Endothelial cell of umbilical vein (primary cell): ENCODE measurements around the gene POLR2F. TPM values are rescaled to one million over a fixed set of nuclear protein-coding genes. Genes with fewer than 3 reads are reported as not detected.

Source experiments
- BruUV-seq: library from RNA; stranded (reverse); fragments of 400-500 nt; replicated peaks from 2 replicates; lab custom pipeline; 2021; lab: Mats Ljungman, UMichigan
- CTCF ChIA-PET: fragments of 300-600, 350-600 bp; sonication (Branson Sonifier 250); formaldehyde crosslinking; loops from one replicate; lab custom pipeline; 2021; ENCODE audit warnings: antibody characterized with exemption, inconsistent platforms; lab: Charles Lee
- POLR2A ChIA-PET: fragments of 300-600, 350-600 bp; sonication (Branson Sonifier 250); formaldehyde crosslinking; loops from one replicate; lab custom pipeline; 2021; ENCODE audit warnings: antibody characterized with exemption, inconsistent platforms; lab: Charles Lee
- DNase-seq: peaks from one replicate; pipeline ENCODE4 v3.0.0-alpha.2; 2011; ENCODE audit warnings: low read depth, low spot score
- FAIRE-seq: peaks from 2 replicates; lab custom pipeline; 2011; peaks lifted over from hg19 to GRCh38; lab: Jason Lieb, UNC
- H2AFZ ChIP-seq: 2 replicates; pipeline ENCODE4 v1.6.0; 2012; ENCODE audit warnings: low read depth, low read length, control low read depth, inconsistent platforms
- H3K27ac ChIP-seq: 2 replicates; pipeline ENCODE4 v1.5.1; 2011; ENCODE audit warnings: low read depth, mild to moderate bottlenecking, control low read depth, low read length, moderate library complexity; ENCODE audit not compliant: insufficient read depth
- H3K27me3 ChIP-seq, 2 experiments: 2 replicates each; pipeline versions ENCODE4 v1.6.0 to v1.6.1; 2011; ENCODE audit warnings: low read length in 2 of 2, mixed read lengths in 1 of 2; ENCODE audit not compliant: control insufficient read depth in 2 of 2, insufficient read depth in 2 of 2
- H3K36me3 ChIP-seq, 2 experiments: 2 replicates in 1 of 2; 3 replicates in 1 of 2; pipeline ENCODE4 v1.5.1; 2011; ENCODE audit warnings: low read length in 2 of 2, mild to moderate bottlenecking in 1 of 2, moderate library complexity in 1 of 2; ENCODE audit not compliant: control insufficient read depth in 2 of 2, insufficient read depth in 2 of 2; ENCODE audit errors: extremely low read depth in 1 of 2
- H3K4me1 ChIP-seq: 3 replicates; pipeline ENCODE4 v1.5.1; 2011; ENCODE audit warnings: mild to moderate bottlenecking, low read length; ENCODE audit not compliant: control insufficient read depth, insufficient read depth; ENCODE audit errors: extremely low read depth
- H3K4me2 ChIP-seq: 2 replicates; pipeline ENCODE4 v1.6.1; 2011; ENCODE audit warnings: low read length, control low read depth, mixed read lengths; ENCODE audit not compliant: insufficient read depth
- H3K4me3 ChIP-seq, 3 experiments: fragments of 200-600 bp in 1 of 3; sonication (generic), shearing (Covaris generic) in 1 of 3; replicated peaks in 1 of 3; 2 replicates each; pipeline ENCODE4 v1.5.1; 2011 to 2016; ENCODE audit warnings: control low read depth in 3 of 3, low read length in 3 of 3, mild to moderate bottlenecking in 2 of 3, inconsistent platforms in 1 of 3, low read depth in 1 of 3, moderate library complexity in 1 of 3; ENCODE audit not compliant: insufficient read depth in 1 of 3
- H3K79me2 ChIP-seq: 2 replicates; pipeline ENCODE4 v1.6.0; 2012; ENCODE audit warnings: low read length, inconsistent platforms; ENCODE audit not compliant: control insufficient read depth, insufficient read depth
- H3K9ac ChIP-seq: replicated peaks from 2 replicates; pipeline ENCODE3; 2011; ENCODE audit warnings: low read length, control low read depth; ENCODE audit not compliant: insufficient read depth; ENCODE audit errors: extremely low read depth
- H3K9me1 ChIP-seq: replicated peaks from 3 replicates; pipeline ENCODE4 v1.6.0; 2011; ENCODE audit warnings: mild to moderate bottlenecking, low read length; ENCODE audit not compliant: control insufficient read depth, insufficient read depth; ENCODE audit errors: extremely low read depth
- H3K9me3 ChIP-seq: replicated peaks from 2 replicates; pipeline ENCODE4 v1.5.1; 2012; ENCODE audit warnings: low read length, inconsistent platforms; ENCODE audit not compliant: control insufficient read depth, insufficient read depth
- H4K20me1 ChIP-seq: replicated peaks from 2 replicates; pipeline ENCODE3; 2011; ENCODE audit warnings: mild to moderate bottlenecking, low read length; ENCODE audit not compliant: control insufficient read depth, insufficient read depth; ENCODE audit errors: extremely low read depth
- EZH2 ChIP-seq: IDR thresholded peaks from 2 replicates; pipeline ENCODE4 v1.6.1; 2012; ENCODE audit warnings: borderline replicate concordance, low read depth, mild to moderate bottlenecking, moderate library complexity, low read length, inconsistent platforms; ENCODE audit not compliant: severe bottlenecking
- FOS ChIP-seq: IDR thresholded peaks from 2 replicates; pipeline ENCODE4 v1.6.1; 2011; ENCODE audit warnings: mild to moderate bottlenecking, low read length, moderate library complexity, borderline replicate concordance; ENCODE audit not compliant: insufficient read depth
- GATA2 ChIP-seq: IDR thresholded peaks from 2 replicates; pipeline ENCODE4 v1.7.0; 2011; ENCODE audit warnings: low read depth, mild to moderate bottlenecking, moderate library complexity, mixed read lengths, low read length; ENCODE audit not compliant: insufficient read length, insufficient read depth
- JUN ChIP-seq: IDR thresholded peaks from 2 replicates; pipeline ENCODE4 v1.6.1; 2011; ENCODE audit warnings: borderline replicate concordance, low read depth; ENCODE audit not compliant: insufficient read length, insufficient read depth
- MYC ChIP-seq: IDR thresholded peaks from one replicate; pipeline ENCODE4 v1.6.1; 2011; ENCODE audit warnings: mild to moderate bottlenecking, low read depth, low read length
- POLR2A ChIP-seq: IDR thresholded peaks from 2 replicates; pipeline ENCODE4 v1.6.1; 2012; ENCODE audit warnings: low read depth, mild to moderate bottlenecking, control low read depth, low read length
- POLR2AphosphoS5 ChIP-seq: IDR thresholded peaks from 2 replicates; pipeline ENCODE4 v1.6.1; 2012; ENCODE audit warnings: low read depth, mild to moderate bottlenecking, control low read depth, low read length, moderate library complexity; ENCODE audit not compliant: insufficient read depth
- dilution Hi-C: fragments of 300-500 bp; cut with MboI; formaldehyde crosslinking; loops from one replicate; pipeline ENCODE4 v1.15.0; 2019; ENCODE audit warnings: low sequenced_read_pairs; ENCODE audit not compliant: extremely low pct_ligation_motif_present
- intact Hi-C: fragments of 100-400 bp; cut with micrococcal nuclease; formaldehyde crosslinking; loops from one replicate; pipeline ENCODE4 v1.10.0; 2022
- polyA plus RNA-seq, 4 experiments: library from polyadenylated mRNA; depleted of rRNA in 3 of 4; stranded (reverse) in 3 of 4; unstranded in 1 of 4; fragments of >200 nt; gene quantifications; 2 replicates each; pipeline versions ENCODE4 v1.2.1 to v1.2.3, GENCODE V29; 2011 to 2012; ENCODE audit warnings: missing spikeins in 1 of 4
- total RNA-seq: library from RNA; stranded (reverse); gene quantifications from 2 replicates; pipeline ENCODE4 v1.2.3, GENCODE V29; 2021
- TF ChIP-seq, protein P1 (sequence below), 2 donors: IDR thresholded peaks; 1 replicate in 1 of 2; 2 replicates in 1 of 2; pipeline ENCODE4 v1.5.1; 2011; ENCODE audit warnings: low read length in 2 of 2, mild to moderate bottlenecking in 2 of 2, moderate library complexity in 2 of 2, control low read depth in 1 of 2, inconsistent platforms in 1 of 2, low read depth in 1 of 2; ENCODE audit not compliant: insufficient read depth in 1 of 2; ENCODE audit errors: extremely low read depth in 1 of 2
- TF ChIP-seq, protein P2 (sequence below): IDR thresholded peaks from 2 replicates; pipeline ENCODE4 v1.6.1; 2011; ENCODE audit not compliant: insufficient read depth, insufficient read length

The POLR2F gene
- total and polyA plus RNA-seq, 2 donors (not counting 3 experiments of a cell fraction or from before 2014, with no cell fraction given) = 106 to 112 TPM

DNA sequence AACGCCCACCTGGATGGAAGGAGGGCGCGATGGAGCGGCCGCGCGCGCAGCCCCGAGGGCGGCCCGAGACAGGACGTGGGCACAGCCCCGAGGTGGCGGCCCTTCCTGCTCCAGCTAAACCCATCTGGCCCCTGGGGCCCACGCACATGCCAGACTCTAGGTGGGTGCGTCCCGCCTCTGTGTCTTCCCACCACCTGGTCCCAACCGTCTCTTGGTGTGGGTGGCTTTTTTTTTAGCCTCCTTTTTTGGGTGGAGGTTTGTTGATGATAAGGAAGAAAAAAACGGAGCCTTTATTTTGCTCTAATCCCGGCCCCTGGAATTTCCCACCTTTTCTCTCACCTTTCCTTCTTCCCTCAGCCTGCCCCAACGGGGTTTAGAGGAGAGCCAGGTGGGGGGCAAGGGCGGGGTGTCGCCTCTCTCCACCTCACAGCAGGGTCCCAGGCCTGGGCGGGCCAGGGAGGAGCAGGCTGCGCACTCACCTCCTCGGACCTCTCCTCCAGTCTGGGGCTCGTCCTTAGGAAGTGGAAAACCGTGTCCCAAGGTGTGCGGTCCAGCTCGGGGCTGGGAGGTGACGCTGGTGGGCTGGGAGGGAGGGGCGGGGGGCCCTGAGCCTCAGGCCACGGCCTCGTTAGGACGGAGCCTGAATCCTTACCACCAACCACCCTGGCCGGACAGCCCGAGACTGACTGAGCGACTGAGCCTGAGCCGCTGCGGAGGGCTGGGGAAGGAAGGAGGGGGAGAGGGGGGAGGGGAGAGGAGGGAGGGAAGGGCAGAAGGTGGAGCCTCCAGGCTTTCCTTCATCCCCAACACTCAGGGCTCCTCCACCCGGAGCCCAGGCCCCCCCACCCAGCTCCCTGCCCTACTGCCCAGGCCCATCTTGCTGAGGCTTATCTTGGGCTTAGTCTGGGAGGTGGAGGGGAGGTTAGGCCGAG lies 30.6 kb downstream of the POLR2F start, which contains the start of gene SOX10:
SOX10 (minus strand) TSS at position 696 of the 932 bp plus-strand sequence. CDS start 771 bp downstream, outside the sequence.
- TF ChIP-seq GATA2 = no peak
- TF ChIP-seq MYC = no peak
- no peak for TF ChIP-seq POLR2A
- TF ChIP-seq, protein P1, sequence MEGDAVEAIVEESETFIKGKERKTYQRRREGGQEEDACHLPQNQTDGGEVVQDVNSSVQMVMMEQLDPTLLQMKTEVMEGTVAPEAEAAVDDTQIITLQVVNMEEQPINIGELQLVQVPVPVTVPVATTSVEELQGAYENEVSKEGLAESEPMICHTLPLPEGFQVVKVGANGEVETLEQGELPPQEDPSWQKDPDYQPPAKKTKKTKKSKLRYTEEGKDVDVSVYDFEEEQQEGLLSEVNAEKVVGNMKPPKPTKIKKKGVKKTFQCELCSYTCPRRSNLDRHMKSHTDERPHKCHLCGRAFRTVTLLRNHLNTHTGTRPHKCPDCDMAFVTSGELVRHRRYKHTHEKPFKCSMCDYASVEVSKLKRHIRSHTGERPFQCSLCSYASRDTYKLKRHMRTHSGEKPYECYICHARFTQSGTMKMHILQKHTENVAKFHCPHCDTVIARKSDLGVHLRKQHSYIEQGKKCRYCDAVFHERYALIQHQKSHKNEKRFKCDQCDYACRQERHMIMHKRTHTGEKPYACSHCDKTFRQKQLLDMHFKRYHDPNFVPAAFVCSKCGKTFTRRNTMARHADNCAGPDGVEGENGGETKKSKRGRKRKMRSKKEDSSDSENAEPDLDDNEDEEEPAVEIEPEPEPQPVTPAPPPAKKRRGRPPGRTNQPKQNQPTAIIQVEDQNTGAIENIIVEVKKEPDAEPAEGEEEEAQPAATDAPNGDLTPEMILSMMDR (IDR thresholded peaks at IDR 0.05; ENCODE audit: extremely low read depth in 1 of 2, insufficient read depth in 1 of 2, low read depth in 1 of 2, low read length in 2 of 2) = no peak
- no peak for TF ChIP-seq JUN
- TF ChIP-seq, protein P2, sequence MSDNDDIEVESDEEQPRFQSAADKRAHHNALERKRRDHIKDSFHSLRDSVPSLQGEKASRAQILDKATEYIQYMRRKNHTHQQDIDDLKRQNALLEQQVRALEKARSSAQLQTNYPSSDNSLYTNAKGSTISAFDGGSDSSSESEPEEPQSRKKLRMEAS = no peak
- no peak for TF ChIP-seq FOS
- no peak for TF ChIP-seq POLR2AphosphoS5
- no peak for TF ChIP-seq EZH2
- no peaks in the 10 kb centered on the region for H3K27me3 ChIP-seq
- no TSS peak for BruUV-seq
- DNase-seq (no peak), FAIRE-seq (no peak)
- no peak within 1 kb of the TSS for H3K4me2 ChIP-seq
- POLR2A ChIA-PET = no interaction called here
- CTCF ChIA-PET = interaction anchor here (0.6 to 1.1 kb wide), 2 partner anchors 11 to 21 kb away, joined by 4 to 5 read pairs; no protein-coding TSS in a partner anchor
- no peaks in the 10 kb centered on the region for H3K9me3 ChIP-seq
- H3K4me1 ChIP-seq = no peaks in the 10 kb centered on the region
- H3K9me1 ChIP-seq = no peaks in the 10 kb centered on the region
- H2AFZ ChIP-seq = no peak within 1 kb of the TSS
- H4K20me1 ChIP-seq = no peaks in the 10 kb centered on the region
- intact Hi-C loops (no loop called here), dilution Hi-C loops (no loop called here)
- H3K79me2 ChIP-seq = no peaks in the 10 kb centered on the region
- H3K9ac ChIP-seq = no peak within 1 kb of the TSS
- H3K4me3 ChIP-seq = no peak within 1 kb of the TSS
- H3K27ac ChIP-seq = no peak within 1 kb of the TSS
- H3K36me3 ChIP-seq = no peaks in the 10 kb centered on the region
